HG03103 (cell line): ENCODE results near the gene FBXO48.
"Not testable (repeated sequence)": the region's sequence is repeated elsewhere in the genome, so short reads cannot be mapped to it uniquely, and the experiment has no call there.

Experiments
- ATAC-seq: cut with Tn5 transposase; IDR thresholded peaks from one replicate; pipeline ENCODE4 v1.9.1; 2021; ENCODE audit warnings: low read depth; ENCODE audit not compliant: unreplicated experiment

The FBXO48 gene

GRCh38 chr2:68467077-68467960 is at the start of gene FBXO48, which contains the start of gene APLF:
Gene FBXO48, minus strand, starts transcription at chr2:68467294. Its CDS starts 2,149 bp downstream, at chr2:68465145.
Gene APLF, plus strand, starts transcription at chr2:68467585. Its CDS starts 147 bp downstream, at chr2:68467732.
- peak; percentile 90 for ATAC-seq

DNA sequence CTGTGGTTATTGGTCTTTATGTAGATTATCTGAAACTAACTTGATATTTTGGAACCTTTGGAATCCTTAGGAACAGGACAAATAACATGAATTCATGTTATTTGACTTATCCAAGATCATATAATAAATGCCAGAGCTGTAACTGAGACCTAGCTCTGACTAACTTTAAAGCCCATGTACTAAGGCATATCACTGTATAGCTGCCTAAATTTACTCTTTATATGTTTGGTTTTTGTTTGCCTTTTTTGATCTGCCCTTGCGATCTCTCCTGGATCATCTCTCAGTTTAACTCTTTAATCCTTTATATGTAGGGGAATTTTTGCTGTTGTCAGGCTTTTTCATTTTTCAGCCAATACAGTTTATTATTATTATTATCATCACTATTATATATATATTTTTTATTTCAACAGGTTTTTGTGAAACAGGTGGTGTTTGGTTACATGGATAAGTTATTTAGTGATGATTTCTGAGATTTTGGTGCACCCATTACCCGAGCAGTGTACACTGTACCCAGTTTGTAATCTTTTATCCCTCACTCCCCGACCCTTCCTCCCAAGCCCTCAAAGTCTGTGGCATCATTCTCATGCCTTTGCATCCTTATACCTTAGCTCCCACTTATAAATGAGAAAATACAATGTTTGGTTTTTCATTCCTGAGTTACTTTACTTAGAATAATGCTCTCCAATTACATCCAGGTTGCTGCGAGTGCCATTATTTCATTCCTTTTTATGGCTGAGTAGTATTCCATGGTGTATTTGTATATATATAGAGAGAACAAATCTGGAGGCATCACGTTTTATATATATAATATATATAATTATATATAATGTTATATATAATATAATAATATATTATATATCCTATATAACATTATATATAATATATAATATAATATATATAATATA is 49.2 kb upstream of the FBXO48 start:
- no peak for ATAC-seq

DNA sequence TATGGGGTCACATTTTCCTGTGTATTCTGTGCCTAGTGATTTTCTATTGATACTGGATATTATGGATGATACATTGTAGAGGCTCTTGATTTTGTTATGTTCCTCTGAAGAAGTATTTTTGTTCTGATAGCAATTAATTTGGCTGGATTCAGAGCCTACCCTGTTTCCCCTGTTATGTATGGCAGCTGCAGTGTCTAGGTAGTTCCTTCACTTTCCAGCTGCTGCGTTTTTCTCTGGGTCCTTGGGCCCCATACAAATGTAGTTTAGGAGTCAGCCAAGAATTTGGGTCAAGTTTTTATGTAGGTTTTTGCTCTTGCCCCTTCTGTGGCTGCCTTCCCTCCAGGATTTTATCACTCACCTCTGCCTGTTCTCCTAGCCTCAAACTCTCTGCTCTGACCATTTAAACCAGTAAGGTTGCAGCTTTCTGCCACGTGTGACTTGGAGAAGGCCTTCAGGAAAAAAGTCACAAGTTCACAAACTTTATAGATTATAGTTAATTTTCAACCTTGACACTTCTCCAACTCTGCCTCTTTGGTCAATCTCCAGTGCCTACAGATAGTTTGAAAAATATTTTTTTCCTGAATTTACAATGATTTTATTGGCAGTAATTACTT is 47.3 kb upstream of the FBXO48 start:
- no peak for ATAC-seq

DNA sequence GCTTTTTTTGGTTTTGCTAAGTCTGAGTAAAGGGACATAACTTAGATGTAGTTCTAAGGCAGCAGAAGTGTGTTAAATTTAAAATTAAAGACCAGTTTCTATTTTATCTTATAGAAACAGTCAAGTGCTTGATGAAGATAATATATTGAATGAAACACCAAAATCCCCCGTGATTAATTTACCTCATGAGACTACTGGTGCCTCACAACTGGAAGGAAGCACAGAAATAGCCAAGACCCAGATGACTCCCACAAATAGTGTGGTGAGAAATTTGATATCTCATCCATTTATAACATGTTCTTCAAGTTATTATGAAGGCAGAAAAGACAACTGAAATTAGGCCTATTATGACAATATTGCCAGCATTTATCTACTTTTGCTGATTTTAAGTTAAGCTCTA is 45.9 kb upstream of the FBXO48 start:
- ATAC-seq: no peak

DNA sequence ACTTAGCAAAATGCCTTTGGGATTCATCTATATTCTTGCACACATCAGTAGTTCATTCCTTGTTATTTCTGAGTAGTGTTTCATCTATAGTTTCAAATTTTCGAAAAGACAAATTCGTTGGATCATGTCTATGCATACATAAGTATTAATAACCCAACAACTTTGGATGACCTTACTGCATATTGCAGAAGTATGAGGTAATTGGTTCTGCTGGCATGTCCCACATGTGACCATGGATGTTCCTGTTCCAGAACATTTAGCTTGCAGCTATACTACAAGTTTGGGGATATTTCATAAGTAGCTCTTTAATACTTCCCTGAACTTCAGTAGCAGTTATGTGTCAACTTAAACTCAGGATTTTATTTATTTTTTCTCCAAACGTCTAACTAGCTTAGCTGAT is 45.2 kb upstream of the FBXO48 start:
- no peak for ATAC-seq

- ATAC-seq: no peak
Measured at GRCh38 chr2:68506170-68506569, 39.1 kb upstream of the FBXO48 start.

GRCh38 chr2:68505603-68506159 is 38.6 kb upstream of the FBXO48 start:
- no peak for ATAC-seq

DNA sequence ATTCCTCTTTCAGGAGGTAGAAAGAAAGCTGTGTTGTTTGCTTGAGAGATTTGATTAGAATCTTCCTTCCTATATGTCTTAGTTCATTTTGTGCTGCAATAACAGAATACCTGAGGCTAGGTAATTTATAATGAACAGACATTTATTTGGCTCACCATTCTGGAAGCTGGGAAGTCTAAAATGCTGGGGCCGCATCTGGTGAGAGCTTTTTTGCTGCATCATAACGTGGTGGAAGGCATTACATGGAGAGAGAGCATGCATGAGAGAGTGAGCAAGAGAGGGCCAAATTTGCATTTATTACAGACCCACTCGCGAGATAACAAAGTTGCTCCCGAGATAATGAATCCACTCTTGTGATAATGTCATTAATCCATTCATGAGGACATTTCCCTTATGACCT is 34.7 kb upstream of the FBXO48 start:
- no peak for ATAC-seq

GRCh38 chr2:68500649-68501048 is 33.6 kb upstream of the FBXO48 start:
- no peak for ATAC-seq

DNA sequence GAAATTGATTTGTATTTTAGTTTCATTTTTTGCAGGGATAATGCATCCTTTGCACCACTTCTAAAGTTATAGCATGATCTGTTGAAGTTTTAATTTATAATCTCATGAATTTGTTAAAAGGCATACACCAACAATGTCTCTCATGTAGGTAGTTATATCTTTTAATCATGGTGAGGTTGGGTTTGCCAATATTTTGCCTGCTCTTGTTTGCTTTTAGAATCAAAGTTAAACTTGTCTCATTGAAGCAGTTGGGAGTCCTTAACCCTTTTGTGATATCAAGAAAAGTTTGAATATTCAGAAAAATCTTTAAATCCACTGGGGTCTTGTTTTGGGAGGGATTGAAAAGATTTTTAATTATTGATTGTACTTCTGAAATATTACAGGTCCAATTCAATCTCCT is 32.0 kb upstream of the FBXO48 start:
- no peak for ATAC-seq

GRCh38 chr2:68491582-68491981 is 24.5 kb upstream of the FBXO48 start:
- no peak for ATAC-seq

DNA sequence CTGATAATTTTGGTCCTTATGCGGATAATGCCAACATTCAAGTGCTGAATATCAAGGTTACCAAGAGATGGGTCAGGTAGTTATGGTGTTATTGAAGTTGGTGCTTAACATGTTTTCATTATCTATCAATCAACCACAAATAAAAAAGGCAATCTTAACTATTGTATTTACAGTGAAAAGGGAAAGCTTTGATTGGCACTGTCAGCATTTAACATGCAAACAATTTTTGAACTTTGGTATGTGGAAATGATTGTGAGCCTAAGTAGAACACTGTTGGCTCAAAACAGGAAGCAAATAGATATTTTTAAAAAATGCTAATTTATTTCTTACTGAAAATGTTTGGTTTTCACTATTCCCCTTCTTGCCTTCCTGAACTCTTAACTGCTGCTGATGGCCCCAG is 22.2 kb upstream of the FBXO48 start:
- no peak for ATAC-seq

GRCh38 chr2:68488605-68489004 is 21.5 kb upstream of the FBXO48 start:
- ATAC-seq: not testable (repeated sequence)

DNA sequence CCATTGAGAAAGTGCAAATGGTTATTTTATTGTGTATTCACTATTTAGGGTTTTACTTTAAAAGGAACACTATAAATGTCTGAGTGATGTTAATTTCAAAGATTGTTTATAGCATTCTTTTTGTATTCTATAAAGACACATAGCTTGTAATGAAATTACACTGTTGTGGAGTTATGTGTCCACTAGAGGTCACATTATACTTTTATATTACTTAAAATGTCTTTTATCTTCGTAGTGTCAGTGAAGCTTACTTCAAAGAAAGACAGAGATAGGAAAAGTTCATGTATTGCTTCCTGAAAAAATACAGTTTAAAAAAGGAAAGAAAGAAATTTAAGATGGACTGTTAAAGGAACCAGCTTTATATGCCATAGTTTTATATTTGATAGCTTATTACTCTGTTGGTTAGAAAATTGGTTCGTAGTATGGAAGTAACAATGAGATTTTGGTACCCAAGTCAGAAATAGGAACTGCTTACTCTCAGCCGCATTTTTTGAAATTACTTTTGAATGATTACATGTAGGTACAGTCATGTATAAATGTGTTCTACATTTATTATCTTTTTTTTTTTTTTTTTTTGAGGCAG is 20.8 kb upstream of the FBXO48 start:
- no peak for ATAC-seq

GRCh38 chr2:68483011-68483410 is 15.9 kb upstream of the FBXO48 start:
- ATAC-seq: no peak

DNA sequence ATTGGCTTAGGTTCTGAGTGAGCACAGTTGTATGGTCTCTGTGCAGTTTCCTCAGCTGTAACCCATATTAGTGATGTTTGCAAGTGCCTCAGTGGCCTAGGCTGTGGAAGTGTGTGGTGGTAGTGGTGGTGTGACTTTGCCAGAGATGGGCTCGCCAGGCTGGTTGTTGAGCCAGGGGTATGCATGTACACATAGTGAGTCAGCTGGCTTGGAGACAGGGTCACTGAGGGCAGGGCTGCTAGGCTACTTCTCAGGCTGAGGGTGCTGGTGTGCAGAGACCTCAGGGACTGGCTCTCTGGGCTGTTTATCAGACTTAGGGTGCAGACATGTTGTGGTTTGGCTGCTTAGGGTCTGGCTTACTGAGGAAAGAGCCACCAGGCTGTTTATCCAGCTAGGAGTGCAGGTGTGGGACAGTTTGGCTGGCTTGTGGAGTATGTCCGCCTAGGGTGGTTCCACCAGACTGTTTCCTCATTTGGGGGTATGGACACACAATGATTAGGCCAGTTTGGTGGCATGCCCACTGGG is 15.3 kb upstream of the FBXO48 start:
- ATAC-seq: no peak

GRCh38 chr2:68478688-68479087 is 11.6 kb upstream of the FBXO48 start:
- ATAC-seq: no peak

DNA sequence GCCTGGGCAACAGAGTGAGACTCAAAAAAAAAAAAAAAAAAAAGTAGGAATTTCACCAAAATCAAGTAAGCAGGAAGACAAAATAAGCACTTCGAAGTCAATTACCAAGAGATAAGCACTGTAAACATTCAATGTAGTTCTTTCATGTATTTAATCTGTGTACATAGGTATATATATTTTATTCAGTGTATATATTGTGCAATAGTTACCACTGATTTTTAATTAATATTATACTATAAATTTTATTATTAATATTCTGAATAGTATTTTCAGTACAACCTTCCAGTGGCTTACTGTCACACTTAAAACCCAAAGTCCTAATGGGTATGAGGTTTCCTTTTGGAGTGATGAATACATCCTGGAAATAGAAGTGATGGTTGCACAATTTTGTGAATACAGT is 9.4 kb upstream of the FBXO48 start:
- no peak for ATAC-seq

DNA sequence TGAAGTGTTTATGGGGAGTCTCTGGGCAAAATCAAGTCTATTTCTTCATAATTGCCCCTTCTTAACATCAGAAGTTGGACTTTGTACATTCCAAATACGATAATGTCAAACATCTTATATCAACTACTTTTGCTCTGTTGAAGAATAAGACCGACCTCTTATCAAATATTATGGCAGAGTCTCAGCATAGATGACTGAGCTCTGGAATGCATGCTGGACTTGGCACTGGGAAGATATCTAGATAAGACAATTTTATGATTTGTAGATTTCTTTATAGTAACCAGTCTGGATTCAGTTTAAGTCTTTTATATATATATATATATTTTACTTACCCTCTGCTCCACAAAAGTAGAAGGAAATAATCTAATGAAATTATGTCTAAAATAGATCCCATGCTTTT is 8.5 kb upstream of the FBXO48 start:
- no peak for ATAC-seq

DNA sequence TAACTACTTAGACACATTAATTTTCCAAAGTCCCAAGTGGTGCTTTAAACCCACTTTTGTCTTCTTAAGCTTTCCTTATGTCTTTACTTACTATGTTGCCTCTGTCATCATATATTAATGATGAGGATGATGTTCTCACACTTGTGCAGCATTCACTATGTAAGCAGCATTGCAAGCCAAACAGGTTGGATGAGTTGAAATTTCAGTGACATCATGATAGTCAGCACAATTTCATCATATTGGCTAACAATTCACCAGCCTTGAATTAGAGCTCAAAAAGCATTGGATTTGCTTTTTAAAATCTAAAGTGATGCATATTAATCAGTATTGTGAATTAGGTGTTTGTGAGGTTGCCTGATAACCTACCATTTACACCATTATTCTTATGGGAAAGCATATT is 8.0 kb upstream of the FBXO48 start:
- no peak for ATAC-seq
